Keratinocyte (primary cell): Measurements from ENCODE around the gene EFCAB12. TPM values are rescaled to one million over a fixed set of nuclear protein-coding genes. Genes with fewer than 3 reads are reported as not detected.
A peak's percentile ranks its signal among the peaks of the same experiment; 100 is the strongest.

Experiments used
- DNase-seq: peaks from one replicate; pipeline ENCODE4 v3.0.0-alpha.2; 2011; ENCODE audit warnings: low read depth, missing footprints, low spot score
- FAIRE-seq: peaks from 2 replicates; lab custom pipeline; 2011; peaks lifted over from hg19 to GRCh38; lab: Jason Lieb, UNC
- H2AFZ ChIP-seq: 2 replicates; pipeline ENCODE4 v1.6.0; 2012; ENCODE audit warnings: low read length, control low read depth, inconsistent platforms; ENCODE audit not compliant: control insufficient read depth
- H3K27ac ChIP-seq: 2 replicates; pipeline ENCODE4 v1.5.1; 2011; ENCODE audit warnings: low read length; ENCODE audit not compliant: control insufficient read depth, insufficient read depth
- H3K27me3 ChIP-seq: 3 replicates; pipeline ENCODE4 v1.6.0; 2011; ENCODE audit warnings: low read length; ENCODE audit not compliant: control insufficient read depth, insufficient read depth; ENCODE audit errors: extremely low read depth
- H3K36me3 ChIP-seq, 2 experiments: 2 replicates in 1 of 2; 3 replicates in 1 of 2; pipeline ENCODE4 v1.5.1; 2011; ENCODE audit warnings: low read length in 2 of 2, mild to moderate bottlenecking in 1 of 2; ENCODE audit not compliant: control insufficient read depth in 2 of 2, insufficient read depth in 2 of 2; ENCODE audit errors: extremely low read depth in 1 of 2
- H3K4me1 ChIP-seq: 3 replicates; pipeline ENCODE4 v1.5.1; 2011; ENCODE audit warnings: low read length; ENCODE audit not compliant: control insufficient read depth, insufficient read depth; ENCODE audit errors: extremely low read depth
- H3K4me2 ChIP-seq: 3 replicates; pipeline ENCODE4 v1.6.0; 2011; ENCODE audit warnings: low read depth, low read length; ENCODE audit not compliant: control insufficient read depth, insufficient read depth; ENCODE audit errors: extremely low read depth
- H3K4me3 ChIP-seq, 3 experiments: fragments of 200-600 bp in 1 of 3; sonication (generic) in 1 of 3; 2 replicates in 2 of 3; 3 replicates in 1 of 3; pipeline ENCODE4 v1.5.1; 2011 to 2016; ENCODE audit warnings: low read length in 3 of 3, mild to moderate bottlenecking in 3 of 3, control low read depth in 2 of 3, inconsistent platforms in 1 of 3, low read depth in 1 of 3, mixed read lengths in 1 of 3, mixed run types in 1 of 3, moderate library complexity in 1 of 3; ENCODE audit not compliant: control insufficient read depth in 2 of 3, insufficient read depth in 2 of 3; ENCODE audit errors: extremely low read depth in 1 of 3
- H3K79me2 ChIP-seq: 2 replicates; pipeline ENCODE4 v1.6.0; 2012; ENCODE audit warnings: low read length; ENCODE audit not compliant: control insufficient read depth, insufficient read depth
- H3K9ac ChIP-seq: 3 replicates; pipeline ENCODE4 v1.6.0; 2011; ENCODE audit warnings: low read length; ENCODE audit not compliant: control insufficient read depth, insufficient read depth; ENCODE audit errors: extremely low read depth
- H3K9me1 ChIP-seq: 3 replicates; pipeline ENCODE4 v1.6.0; 2011; ENCODE audit warnings: low read length; ENCODE audit not compliant: control insufficient read depth, insufficient read depth; ENCODE audit errors: extremely low read depth
- H3K9me3 ChIP-seq: 2 replicates; pipeline ENCODE4 v1.5.1; 2012; ENCODE audit warnings: low read depth, low read length; ENCODE audit not compliant: control insufficient read depth
- H4K20me1 ChIP-seq: 3 replicates; pipeline ENCODE4 v1.6.0; 2011; ENCODE audit warnings: low read length; ENCODE audit not compliant: control insufficient read depth, insufficient read depth; ENCODE audit errors: extremely low read depth
- EZH2 ChIP-seq: IDR thresholded peaks from one replicate; pipeline ENCODE4 v1.6.1; 2012; ENCODE audit warnings: inconsistent platforms, mild to moderate bottlenecking, low read length, moderate library complexity
- dilution Hi-C: fragments of 300-500 bp; cut with MboI; formaldehyde crosslinking; loops from one replicate; pipeline ENCODE4 v1.7.0; 2020; ENCODE audit warnings: low sequenced_read_pairs; ENCODE audit not compliant: extremely low pct_ligation_motif_present
- polyA plus RNA-seq, 5 experiments: library from polyadenylated mRNA; depleted of rRNA in 3 of 5; stranded (reverse) in 3 of 5; stranded (forward) in 1 of 5; unstranded in 1 of 5; fragments of >200 nt; gene quantifications; 1 replicate in 1 of 5; 2 replicates in 3 of 5; 3 replicates in 1 of 5; pipeline versions ENCODE4 v1.2.1 to v1.2.3, GENCODE V29; 2011 to 2012; ENCODE audit warnings: missing spikeins in 2 of 5, low read depth in 1 of 5, low replicate concordance in 1 of 5
- TF ChIP-seq, protein P1 (sequence below), 3 experiments: IDR thresholded peaks in 1 of 3; conservative IDR thresholded peaks in 1 of 3; optimal IDR thresholded peaks in 1 of 3; 2 replicates in 2 of 3; 3 replicates in 1 of 3; pipeline versions ENCODE3 to v1.5.1; 2011; ENCODE audit warnings: low read length in 3 of 3, mild to moderate bottlenecking in 3 of 3, moderate library complexity in 2 of 3, control low read depth in 1 of 3, inconsistent platforms in 1 of 3; ENCODE audit not compliant: insufficient read depth in 2 of 3; ENCODE audit errors: extremely low read depth in 1 of 3

Gene EFCAB12
- polyA plus RNA-seq, 1 donor (not counting 4 experiments of a cell fraction or from before 2014, with no cell fraction given): 0.34 TPM

DNA sequence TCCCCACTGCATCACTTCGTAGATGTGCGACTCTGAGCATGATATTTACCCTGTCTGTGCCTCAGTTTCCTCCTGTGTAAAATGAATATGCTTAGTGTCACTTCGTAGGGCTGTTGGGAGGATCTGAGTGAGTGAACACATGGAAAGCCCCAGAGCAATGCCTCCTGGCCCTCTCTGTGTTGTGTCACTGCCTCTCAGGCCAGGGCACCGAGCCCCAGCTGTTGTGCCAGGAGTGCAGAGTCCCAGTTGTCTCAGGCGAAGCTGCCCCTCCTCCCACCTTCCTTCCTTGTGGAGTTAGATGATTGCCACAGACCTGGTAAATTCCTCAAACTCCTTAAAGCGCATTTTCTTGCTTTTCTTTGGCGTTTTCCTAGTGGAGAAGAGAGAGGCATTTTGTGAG lies 26.2 kb downstream of the EFCAB12 start:
- Histone ChIP-seq H3K4me1 (peaks cover 8% of the 10 kb centered on the region), H4K20me1 (no peaks in the 10 kb centered on the region), H3K9ac (no peak overlapping the region), H3K4me3 (no peak overlapping the region), H3K27ac (no peak overlapping the region), H3K4me2 (no peak overlapping the region), H3K79me2 (peaks cover 20% of the 10 kb centered on the region), H3K36me3 (peaks cover 2 to 5% of the 10 kb centered on the region in 2 experiments), H3K27me3 (no peaks in the 10 kb centered on the region), H3K9me3 (no peaks in the 10 kb centered on the region), H3K9me1 (no peaks in the 10 kb centered on the region), H2AFZ (no peak overlapping the region)
- TF ChIP-seq EZH2: no peak
- TF ChIP-seq, protein P1, sequence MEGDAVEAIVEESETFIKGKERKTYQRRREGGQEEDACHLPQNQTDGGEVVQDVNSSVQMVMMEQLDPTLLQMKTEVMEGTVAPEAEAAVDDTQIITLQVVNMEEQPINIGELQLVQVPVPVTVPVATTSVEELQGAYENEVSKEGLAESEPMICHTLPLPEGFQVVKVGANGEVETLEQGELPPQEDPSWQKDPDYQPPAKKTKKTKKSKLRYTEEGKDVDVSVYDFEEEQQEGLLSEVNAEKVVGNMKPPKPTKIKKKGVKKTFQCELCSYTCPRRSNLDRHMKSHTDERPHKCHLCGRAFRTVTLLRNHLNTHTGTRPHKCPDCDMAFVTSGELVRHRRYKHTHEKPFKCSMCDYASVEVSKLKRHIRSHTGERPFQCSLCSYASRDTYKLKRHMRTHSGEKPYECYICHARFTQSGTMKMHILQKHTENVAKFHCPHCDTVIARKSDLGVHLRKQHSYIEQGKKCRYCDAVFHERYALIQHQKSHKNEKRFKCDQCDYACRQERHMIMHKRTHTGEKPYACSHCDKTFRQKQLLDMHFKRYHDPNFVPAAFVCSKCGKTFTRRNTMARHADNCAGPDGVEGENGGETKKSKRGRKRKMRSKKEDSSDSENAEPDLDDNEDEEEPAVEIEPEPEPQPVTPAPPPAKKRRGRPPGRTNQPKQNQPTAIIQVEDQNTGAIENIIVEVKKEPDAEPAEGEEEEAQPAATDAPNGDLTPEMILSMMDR (optimal IDR thresholded peaks at IDR 0.05 in 1 of 3, IDR thresholded peaks at IDR 0.05 in 1 of 3, conservative IDR thresholded peaks at IDR 0.05 in 1 of 3; ENCODE audit: extremely low read depth in 1 of 3, insufficient read depth in 2 of 3, low read length in 3 of 3): no peak
- dilution Hi-C loops: no loop called here
- FAIRE-seq: no peak
- DNase-seq: no peak

DNA sequence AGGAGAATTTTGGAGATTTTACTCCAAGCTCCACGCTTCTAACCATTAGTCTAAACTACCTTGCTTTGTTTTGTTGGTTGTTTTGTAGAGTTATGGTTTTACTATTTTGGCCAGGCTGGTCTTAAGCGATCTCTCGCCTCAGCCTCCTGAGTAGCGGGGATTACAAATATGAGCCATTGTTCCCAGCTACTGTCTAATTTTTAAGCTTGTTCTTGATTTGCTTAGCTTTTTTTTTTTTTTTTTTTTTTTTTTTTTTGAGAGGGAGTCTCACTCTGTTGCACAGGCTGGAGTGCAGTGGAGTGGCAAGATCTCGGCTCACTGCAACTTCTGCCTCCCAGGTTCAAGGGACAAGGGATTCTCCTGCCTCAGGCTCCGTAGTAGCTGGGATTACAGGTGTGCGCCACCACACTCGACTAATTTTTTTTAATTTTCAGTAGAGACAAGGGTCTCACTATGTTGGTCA lies 28.5 kb downstream of the EFCAB12 start:
- H3K4me2 ChIP-seq: peak overlapping the region; percentile 85
- FAIRE-seq (no peak), DNase-seq (no peak)
- no peaks in the 10 kb centered on the region for H3K27me3 ChIP-seq
- peaks cover 8 to 19% of the 10 kb centered on the region in 2 experiments for H3K36me3 ChIP-seq
- H3K9me3 ChIP-seq: no peaks in the 10 kb centered on the region
- peak overlapping the region; percentile 90 for H2AFZ ChIP-seq
- H3K79me2 ChIP-seq: peaks cover 43% of the 10 kb centered on the region
- peak overlapping the region in 2 of 3 experiments; percentile 13 to 91 for H3K4me3 ChIP-seq
- no peaks in the 10 kb centered on the region for H3K9me1 ChIP-seq
- TF ChIP-seq, protein P1 (optimal IDR thresholded peaks at IDR 0.05 in 1 of 3, IDR thresholded peaks at IDR 0.05 in 1 of 3, conservative IDR thresholded peaks at IDR 0.05 in 1 of 3; ENCODE audit: extremely low read depth in 1 of 3, insufficient read depth in 2 of 3, low read length in 3 of 3): no peak
- no peak for TF ChIP-seq EZH2
- dilution Hi-C loops: no loop called here
- H3K27ac ChIP-seq: peak overlapping the region; percentile 86
- peaks cover 8% of the 10 kb centered on the region for H3K4me1 ChIP-seq
- H3K9ac ChIP-seq: peak overlapping the region; percentile 92
- H4K20me1 ChIP-seq: peaks cover under 1% of the 10 kb centered on the region
